Subcutaneous adipose tissue (tissue), 4 donors: ENCODE results near the gene VWA7. TPM values are rescaled to one million over a fixed set of nuclear protein-coding genes. Genes with fewer than 3 reads are reported as not detected.

Experiments
- total RNA-seq, 4 donors: library from RNA; depleted of rRNA; stranded (reverse); fragments of >200 nt; gene quantifications; one replicate each; pipeline ENCODE4 v1.1.0, GENCODE V29; 2016
- TF ChIP-seq, protein P1 (sequence below): fragments of 450-650 bp; IDR thresholded peaks from one replicate; pipeline ENCODE4 v1.5.1; 2016; ENCODE audit warnings: low read depth, mild to moderate bottlenecking, control low read depth, antibody characterized with exemption, moderate library complexity

Gene VWA7
- total RNA-seq, 4 donors from 2014 or later = not detected

DNA sequence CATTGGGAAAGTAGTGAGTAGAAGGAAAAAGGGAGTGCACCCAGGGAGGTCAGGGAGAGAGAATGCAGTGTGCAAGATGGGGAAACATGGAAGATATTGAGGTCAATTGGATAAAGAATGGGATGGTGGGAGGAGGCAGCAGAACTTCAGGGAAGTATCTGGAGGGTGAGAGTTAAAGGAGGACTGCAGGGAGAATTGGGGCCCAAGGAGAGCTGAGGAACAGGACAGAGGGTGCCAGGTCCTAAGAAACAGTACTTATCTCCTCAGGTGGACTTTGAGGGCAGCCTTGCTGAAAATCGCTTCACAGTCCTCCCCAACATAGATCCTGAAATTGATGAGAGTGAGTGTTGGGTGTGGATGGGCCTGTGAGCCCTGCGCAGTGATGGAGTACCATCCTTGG, 18.8 kb downstream of the VWA7 start:
- TF ChIP-seq, protein P1, sequence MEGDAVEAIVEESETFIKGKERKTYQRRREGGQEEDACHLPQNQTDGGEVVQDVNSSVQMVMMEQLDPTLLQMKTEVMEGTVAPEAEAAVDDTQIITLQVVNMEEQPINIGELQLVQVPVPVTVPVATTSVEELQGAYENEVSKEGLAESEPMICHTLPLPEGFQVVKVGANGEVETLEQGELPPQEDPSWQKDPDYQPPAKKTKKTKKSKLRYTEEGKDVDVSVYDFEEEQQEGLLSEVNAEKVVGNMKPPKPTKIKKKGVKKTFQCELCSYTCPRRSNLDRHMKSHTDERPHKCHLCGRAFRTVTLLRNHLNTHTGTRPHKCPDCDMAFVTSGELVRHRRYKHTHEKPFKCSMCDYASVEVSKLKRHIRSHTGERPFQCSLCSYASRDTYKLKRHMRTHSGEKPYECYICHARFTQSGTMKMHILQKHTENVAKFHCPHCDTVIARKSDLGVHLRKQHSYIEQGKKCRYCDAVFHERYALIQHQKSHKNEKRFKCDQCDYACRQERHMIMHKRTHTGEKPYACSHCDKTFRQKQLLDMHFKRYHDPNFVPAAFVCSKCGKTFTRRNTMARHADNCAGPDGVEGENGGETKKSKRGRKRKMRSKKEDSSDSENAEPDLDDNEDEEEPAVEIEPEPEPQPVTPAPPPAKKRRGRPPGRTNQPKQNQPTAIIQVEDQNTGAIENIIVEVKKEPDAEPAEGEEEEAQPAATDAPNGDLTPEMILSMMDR = no peak

DNA sequence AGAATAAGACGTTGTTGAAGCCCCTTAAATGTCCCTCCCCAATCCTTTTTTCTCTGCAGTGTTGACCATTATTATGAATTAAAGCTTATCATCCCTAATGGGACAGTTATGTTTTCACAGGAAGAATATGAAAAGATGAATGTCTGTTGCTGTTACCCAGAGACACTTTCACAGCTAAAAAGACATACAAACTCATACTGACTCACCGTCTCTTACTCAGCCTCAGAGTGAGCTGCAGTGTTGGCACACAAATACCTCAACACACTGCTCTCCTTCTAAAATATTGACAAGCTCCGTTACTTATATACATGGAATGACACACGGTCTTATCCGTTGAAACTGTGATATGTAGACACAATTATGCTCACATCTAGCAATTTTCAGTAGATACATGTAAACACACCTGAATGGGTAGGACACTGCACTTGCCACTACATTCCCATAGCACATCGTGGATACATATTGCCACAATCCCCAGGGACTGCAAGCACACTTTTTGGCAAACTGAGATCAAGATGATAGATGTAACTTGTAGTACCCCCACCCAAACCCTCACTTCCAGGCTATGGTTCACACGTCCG, 24.3 kb downstream of the VWA7 start:
- TF ChIP-seq, protein P1 = no peak

DNA sequence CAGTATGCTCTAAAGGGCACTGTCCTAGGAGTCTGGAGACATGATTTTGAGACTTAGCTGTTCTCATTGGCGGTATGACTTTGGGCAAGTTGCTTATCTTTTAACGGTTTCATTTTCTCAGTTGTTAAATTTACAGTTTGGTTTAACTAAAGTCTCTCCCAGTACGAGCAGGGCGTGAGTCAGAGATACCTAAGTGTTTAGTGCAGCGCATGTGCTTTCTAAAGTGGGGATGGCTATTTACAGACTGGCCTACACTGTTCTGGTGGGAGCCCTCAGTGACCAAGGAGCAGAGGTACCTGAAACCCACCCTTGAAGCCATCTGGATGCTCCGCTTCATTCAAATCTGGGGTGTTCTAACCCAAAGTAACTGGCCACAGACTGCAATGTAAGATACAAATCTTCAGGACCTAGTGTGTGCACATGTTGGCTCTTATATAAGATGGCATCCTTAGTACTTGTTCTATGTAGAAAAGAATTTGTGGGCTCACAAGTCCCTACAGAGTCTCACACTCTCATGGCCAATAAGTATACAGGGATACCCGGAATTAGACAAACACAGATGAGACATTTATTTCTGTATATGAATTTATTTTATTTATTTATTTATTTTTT, 26.6 kb downstream of the VWA7 start:
- TF ChIP-seq, protein P1 = no peak

DNA sequence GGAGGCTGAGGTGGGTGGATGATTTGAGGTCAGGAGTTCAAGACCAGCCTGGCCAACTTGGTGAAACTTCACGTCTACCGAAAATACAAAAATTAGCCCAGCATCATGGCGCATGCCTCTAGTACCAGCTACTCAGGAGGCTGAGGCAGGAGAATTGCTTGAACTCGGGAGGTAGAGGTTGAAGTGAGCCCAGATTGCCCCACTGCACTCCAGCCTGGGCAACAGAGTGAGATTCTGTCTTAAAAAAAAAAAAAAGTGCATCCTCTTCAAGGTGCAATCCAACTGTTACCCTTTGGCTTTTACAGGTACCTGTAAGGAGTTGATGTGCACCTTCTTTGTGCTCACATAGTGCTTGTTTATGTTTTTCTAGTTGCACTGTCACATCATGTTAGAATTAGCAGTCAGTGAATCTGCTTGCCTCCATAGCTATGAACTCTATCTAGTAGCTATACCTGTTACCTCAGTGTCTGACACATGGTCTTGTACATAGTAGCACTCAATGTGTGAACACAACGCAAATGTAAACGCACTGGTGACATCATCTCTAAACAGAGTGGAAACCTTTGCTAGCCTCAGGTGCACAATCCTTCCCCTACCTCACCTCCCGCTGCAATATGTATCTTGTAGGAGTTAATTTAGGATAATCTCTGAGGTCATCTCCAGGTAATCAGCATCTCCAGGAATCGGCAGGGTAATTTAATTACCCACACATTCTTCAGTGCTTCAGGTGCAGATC, 27.7 kb downstream of the VWA7 start:
- TF ChIP-seq, protein P1 = no peak

DNA sequence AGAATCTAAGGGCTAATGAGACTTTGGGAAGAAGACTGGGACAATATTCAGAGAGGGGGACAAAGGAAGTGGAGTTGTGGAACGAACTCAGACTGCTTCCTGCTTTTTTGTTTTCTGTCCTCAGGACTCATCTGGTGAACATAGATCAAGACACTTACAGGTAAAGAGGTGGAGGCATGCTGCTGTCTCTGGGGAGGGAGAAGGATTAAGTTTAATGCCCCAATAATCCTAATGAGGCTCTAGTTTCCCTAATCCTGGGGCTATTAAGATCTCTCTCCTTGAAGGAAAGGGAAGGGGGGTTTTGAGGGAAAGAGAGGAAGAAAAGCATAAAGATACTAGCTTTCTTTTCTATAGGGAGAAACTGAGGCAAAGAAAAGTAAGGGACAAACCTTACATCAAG, 32.7 kb downstream of the VWA7 start:
- TF ChIP-seq, protein P1 = no peak

DNA sequence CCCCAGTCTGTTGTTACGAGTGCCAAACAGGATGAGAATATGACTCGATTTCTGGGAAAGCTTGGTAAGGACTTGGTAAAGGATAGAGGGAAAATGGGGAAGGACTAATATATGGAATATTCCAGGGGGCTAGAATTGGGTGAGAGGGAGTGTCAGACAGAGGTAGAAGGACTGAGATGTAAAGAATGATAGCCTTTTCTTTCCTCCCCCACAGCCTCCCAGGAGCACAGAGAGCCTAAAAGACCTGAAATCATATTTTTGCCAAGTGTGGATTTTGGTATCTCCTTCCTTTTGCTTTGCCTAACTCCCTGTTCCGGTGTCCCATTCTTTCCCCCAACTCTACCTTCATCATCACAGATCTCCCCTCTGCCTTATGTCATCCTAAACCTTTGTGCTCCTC, 34.2 kb downstream of the VWA7 start:
- TF ChIP-seq, protein P1 = no peak

DNA sequence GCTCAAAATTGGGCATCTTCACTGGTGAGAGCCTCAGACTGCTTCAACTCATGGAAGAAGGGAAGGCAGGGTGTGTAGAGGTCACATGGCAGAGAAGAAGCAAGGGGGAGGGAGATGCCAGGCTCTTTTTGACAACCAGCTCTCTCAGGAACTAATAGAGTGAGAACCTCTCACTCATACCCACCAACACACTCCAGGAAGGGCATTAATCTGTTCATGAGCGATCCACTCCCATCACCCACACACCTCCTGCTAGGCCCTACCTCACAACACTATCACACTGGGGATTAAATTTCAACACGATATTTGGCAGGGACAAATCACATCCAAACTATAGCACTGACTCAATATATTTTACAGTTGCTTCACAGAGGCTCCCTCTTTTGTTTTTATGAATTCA, 35.3 kb downstream of the VWA7 start:
- TF ChIP-seq, protein P1 = no peak
